Caco-2 (cell line): Measurements from ENCODE around the gene NCKAP5. TPM values are rescaled to one million over a fixed set of nuclear protein-coding genes. Genes with fewer than 3 reads are reported as not detected.

Source experiments
- BruUV-seq: library from RNA; stranded (reverse); fragments of 400-500 nt; replicated peaks from 2 replicates; lab custom pipeline; 2021; lab: Mats Ljungman, UMichigan
- CTCF ChIA-PET: fragments of 300-600 bp; sonication (Branson Sonifier 250); formaldehyde crosslinking; loops from one replicate; lab custom pipeline; 2022; ENCODE audit warnings: antibody characterized with exemption; lab: Charles Lee
- POLR2A ChIA-PET: fragments of 300-600 bp; sonication (Branson Sonifier 250); formaldehyde crosslinking; loops from one replicate; lab custom pipeline; 2022; ENCODE audit warnings: antibody characterized with exemption; lab: Charles Lee
- DNase-seq, 2 experiments: peaks; one replicate each; pipeline versions ENCODE4 v3.0.0 to v3.0.0-alpha.2; 2020 to 2022
- H3K27me3 ChIP-seq: replicated peaks from 2 replicates; pipeline ENCODE4 v1.6.0; 2011; ENCODE audit warnings: low read length; ENCODE audit not compliant: control insufficient read depth, insufficient read depth
- H3K36me3 ChIP-seq: 2 replicates; pipeline ENCODE4 v1.5.1; 2011; ENCODE audit warnings: low read length; ENCODE audit not compliant: control insufficient read depth, insufficient read depth
- H3K4me1 ChIP-seq: fragments of 250-450 bp; sonication (Bioruptor Pico); 2 replicates; pipeline ENCODE4 v1.5.1; 2020; ENCODE audit warnings: mild to moderate bottlenecking
- H3K4me3 ChIP-seq: 2 replicates; pipeline ENCODE4 v1.5.1; 2011; ENCODE audit warnings: low read depth, mild to moderate bottlenecking, control low read depth, low read length
- H3K9me3 ChIP-seq: fragments of 250-450 bp; sonication (Bioruptor Pico); 2 replicates; pipeline ENCODE4 v1.5.1; 2020; ENCODE audit warnings: mild to moderate bottlenecking, moderate library complexity
- H3K27ac Mint-ChIP-seq: one replicate; pipeline ENCODE4 v1.8.0; 2022; ENCODE audit warnings: mixed read lengths; ENCODE audit not compliant: unreplicated experiment
- H3K27me3 Mint-ChIP-seq: one replicate; pipeline ENCODE4 v1.8.0; 2022; ENCODE audit warnings: mixed read lengths; ENCODE audit not compliant: insufficient read depth, unreplicated experiment
- H3K36me3 Mint-ChIP-seq: one replicate; pipeline ENCODE4 v1.8.0; 2022; ENCODE audit warnings: mild to moderate bottlenecking, mixed read lengths; ENCODE audit not compliant: insufficient read depth, unreplicated experiment
- H3K4me1 Mint-ChIP-seq: one replicate; pipeline ENCODE4 v1.8.0; 2022; ENCODE audit warnings: low read depth, mixed read lengths; ENCODE audit not compliant: unreplicated experiment
- H3K4me3 Mint-ChIP-seq: one replicate; pipeline ENCODE4 v1.8.0; 2022; ENCODE audit warnings: mild to moderate bottlenecking, moderate library complexity, mixed read lengths; ENCODE audit not compliant: unreplicated experiment
- H3K9me3 Mint-ChIP-seq: one replicate; pipeline ENCODE4 v1.8.0; 2022; ENCODE audit warnings: mixed read lengths; ENCODE audit not compliant: unreplicated experiment
- CTCF ChIP-seq, 2 experiments: fragments of 200-600 bp in 1 of 2; IDR thresholded peaks; 1 replicate in 1 of 2; 2 replicates in 1 of 2; pipeline versions ENCODE4 v1.5.1 to v1.8.0; 2011 to 2022; ENCODE audit warnings: antibody characterized with exemption in 1 of 2, control low read depth in 1 of 2, inconsistent platforms in 1 of 2, low read depth in 1 of 2, low read length in 1 of 2, mild to moderate bottlenecking in 1 of 2, moderate library complexity in 1 of 2; ENCODE audit not compliant: insufficient read depth in 1 of 2, severe bottlenecking in 1 of 2, unreplicated experiment in 1 of 2
- intact Hi-C: fragments of 100-400 bp; cut with micrococcal nuclease; formaldehyde crosslinking; loops from one replicate; pipeline ENCODE4 v1.10.0; 2022; ENCODE audit not compliant: unreplicated experiment
- total RNA-seq: library from RNA; stranded (reverse); gene quantifications from 2 replicates; pipeline ENCODE4 v1.2.3, GENCODE V29; 2022

The NCKAP5 gene
- total RNA-seq, 1 experiment from 2014 or later: 3.8 TPM

- no peaks in the 10 kb centered on the region for H3K9me3 ChIP-seq
- Mint-ChIP-seq H3K4me1 (peaks cover 31% of the 10 kb centered on the region), H3K27me3 (no peaks in the 10 kb centered on the region), H3K27ac (no peak overlapping the region), H3K4me3 (no peak overlapping the region), H3K9me3 (peaks cover 13% of the 10 kb centered on the region), H3K36me3 (peaks cover 7% of the 10 kb centered on the region)
- ChIA-PET POLR2A (interaction anchor here (0.6 kb wide), 1 partner anchor 75 kb away, joined by 3 read pairs; no protein-coding TSS in a partner anchor), CTCF (no interaction called here)
- H3K4me3 ChIP-seq: no peak overlapping the region
- TF ChIP-seq CTCF (IDR thresholded peaks at IDR 0.05; ENCODE audit: insufficient read depth in 1 of 2, low read depth in 1 of 2, low read length in 1 of 2, severe bottlenecking in 1 of 2, unreplicated experiment in 1 of 2): no peak
- no TSS peak for BruUV-seq
- no peaks in the 10 kb centered on the region for H3K27me3 ChIP-seq
- peaks cover 17% of the 10 kb centered on the region for H3K4me1 ChIP-seq
- no peaks in the 10 kb centered on the region for H3K36me3 ChIP-seq
- DNase-seq: no peak
- intact Hi-C loops: no loop called here
Observed at GRCh38 chr2:133426791-133427190, 141.5 kb downstream of the NCKAP5 start.

DNA sequence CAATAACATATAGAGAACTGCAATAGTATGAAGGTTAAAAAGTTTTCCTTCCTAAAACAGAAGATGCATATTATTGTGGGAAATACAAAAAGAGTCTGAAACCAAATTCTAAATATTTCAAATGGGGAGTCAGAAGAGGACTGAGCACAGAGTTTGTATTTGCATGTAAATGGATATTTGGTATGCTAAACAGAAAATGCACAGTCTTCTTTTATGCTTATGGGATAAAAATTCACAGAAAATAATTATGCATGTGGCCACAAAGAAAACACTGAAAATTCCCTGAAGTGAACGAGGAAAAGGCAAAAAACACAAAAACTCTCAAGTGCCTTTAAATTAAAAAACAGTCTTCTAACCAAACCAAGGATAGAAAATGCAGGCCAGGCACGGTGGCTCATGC lies 142.7 kb downstream of the NCKAP5 start:
- intact Hi-C loops: no loop called here
- Histone ChIP-seq H3K27me3 (no peaks in the 10 kb centered on the region), H3K4me1 (peaks cover 15% of the 10 kb centered on the region), H3K36me3 (no peaks in the 10 kb centered on the region), H3K4me3 (no peak overlapping the region), H3K9me3 (no peaks in the 10 kb centered on the region)
- Mint-ChIP-seq H3K27ac (no peak overlapping the region), H3K4me1 (peaks cover 27% of the 10 kb centered on the region), H3K36me3 (peaks cover 7% of the 10 kb centered on the region), H3K9me3 (peaks cover 13% of the 10 kb centered on the region), H3K27me3 (no peaks in the 10 kb centered on the region), H3K4me3 (no peak overlapping the region)
- TF ChIP-seq CTCF (IDR thresholded peaks at IDR 0.05; ENCODE audit: insufficient read depth in 1 of 2, low read depth in 1 of 2, low read length in 1 of 2, severe bottlenecking in 1 of 2, unreplicated experiment in 1 of 2): no peak
- CTCF ChIA-PET: no interaction called here
- POLR2A ChIA-PET: no interaction called here
- DNase-seq: no peak
- no TSS peak for BruUV-seq

DNA sequence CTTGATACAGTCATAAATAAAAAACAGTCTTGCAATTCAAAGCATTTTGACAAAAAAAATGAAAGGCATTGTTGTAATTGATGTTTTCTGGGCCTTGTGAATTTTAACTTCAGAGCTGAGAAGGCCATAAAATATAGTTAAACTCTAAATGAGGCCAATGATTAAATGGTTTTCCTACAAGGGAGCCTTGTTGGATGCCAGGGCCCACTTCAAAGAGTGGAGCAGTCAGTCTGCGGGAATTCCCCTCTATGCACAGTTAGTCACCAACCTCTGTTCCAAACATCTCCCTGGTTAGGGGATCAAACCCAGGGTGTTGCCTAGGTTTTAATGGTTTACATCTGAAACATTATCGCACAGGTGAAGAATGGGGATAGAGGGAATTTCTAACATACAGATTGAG lies 143.4 kb downstream of the NCKAP5 start:
- H3K27me3 Mint-ChIP-seq: no peaks in the 10 kb centered on the region
- H3K27me3 ChIP-seq: no peaks in the 10 kb centered on the region
- ChIA-PET POLR2A (no interaction called here), CTCF (no interaction called here)
- H3K36me3 Mint-ChIP-seq: peaks cover under 1% of the 10 kb centered on the region
- no peaks in the 10 kb centered on the region for H3K9me3 ChIP-seq
- BruUV-seq: no TSS peak
- peaks cover 7% of the 10 kb centered on the region for H3K9me3 Mint-ChIP-seq
- H3K4me3 Mint-ChIP-seq: no peak overlapping the region
- intact Hi-C loops: loop anchor here (5.0 kb wide), 1 partner anchor 342 kb away; no protein-coding TSS in a partner anchor
- H3K4me1 Mint-ChIP-seq: peaks cover 21% of the 10 kb centered on the region
- peaks cover 15% of the 10 kb centered on the region for H3K4me1 ChIP-seq
- H3K36me3 ChIP-seq: no peaks in the 10 kb centered on the region
- DNase-seq: no peak
- TF ChIP-seq CTCF (IDR thresholded peaks at IDR 0.05; ENCODE audit: insufficient read depth in 1 of 2, low read depth in 1 of 2, low read length in 1 of 2, severe bottlenecking in 1 of 2, unreplicated experiment in 1 of 2): no peak
- no peak overlapping the region for H3K4me3 ChIP-seq
- H3K27ac Mint-ChIP-seq: no peak overlapping the region
